ENCODE measurements around the gene ANAPC4. TPM values are rescaled to one million over a fixed set of nuclear protein-coding genes. Genes with fewer than 3 reads are reported as not detected.

ANAPC4 gene
- total RNA-seq, 6 experiments from 2014 or later, result 15.0 to 20.6 (median 17.2) TPM

DNA sequence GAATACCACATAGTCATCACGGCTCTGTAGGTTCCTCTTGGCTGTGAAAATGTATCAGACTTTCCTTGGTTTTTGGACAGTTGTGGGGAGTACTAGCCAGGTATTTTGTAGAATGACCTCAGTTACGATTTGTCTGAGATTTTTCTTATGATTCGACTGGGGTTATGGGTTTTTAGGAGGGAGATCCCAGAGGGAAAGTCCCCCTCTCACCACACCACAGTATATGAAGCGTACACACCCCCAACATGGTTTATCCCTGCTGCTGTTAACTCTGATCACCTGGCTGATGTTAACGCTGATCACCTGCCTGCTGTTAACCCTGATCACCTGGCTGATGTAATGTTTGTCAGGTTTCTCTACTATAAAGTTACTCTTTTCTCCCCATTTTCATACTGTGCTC is 72.6 kb downstream of the ANAPC4 start:
- Mint-ChIP-seq H3K4me3 (no peak overlapping the region), H3K27me3 (ENCODE audit: insufficient read depth) (peaks cover 14% of the 10 kb centered on the region), H3K9me3 (no peaks in the 10 kb centered on the region), H3K36me3 (ENCODE audit: low read depth) (no peaks in the 10 kb centered on the region), H3K27ac (peak overlapping the region; percentile 53; the same call in 1 of the 2 replicates), H3K4me1 (ENCODE audit: low read depth) (peaks cover 18% of the 10 kb centered on the region)
- no peak for TF ChIP-seq CTCF (IDR thresholded peaks at IDR 0.05)
- DNase-seq, result no peak

DNA sequence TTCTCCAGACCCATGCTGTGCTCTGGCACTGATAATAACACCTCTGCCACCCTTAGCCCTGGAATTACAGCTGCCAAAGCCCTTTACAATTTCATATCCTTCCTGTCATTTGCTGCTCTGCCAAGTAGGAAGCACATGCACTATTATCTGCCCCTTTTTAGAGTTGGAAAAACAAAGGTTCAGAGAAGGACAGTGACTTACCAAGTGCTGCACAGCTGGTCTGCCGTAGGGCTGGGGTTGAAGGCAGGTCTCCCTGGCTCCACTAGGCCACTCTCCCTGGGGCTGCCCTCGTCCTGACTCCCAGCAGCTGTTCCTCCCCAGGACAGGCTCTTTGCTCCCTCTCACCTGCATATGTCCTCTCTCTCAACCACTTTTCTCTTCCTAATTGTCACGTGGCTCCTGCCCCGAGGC is 73.4 kb downstream of the ANAPC4 start:
- H3K4me1 Mint-ChIP-seq (ENCODE audit: low read depth), result peaks cover 18% of the 10 kb centered on the region
- H3K27ac Mint-ChIP-seq, result no peak overlapping the region
- no peak overlapping the region for H3K4me3 Mint-ChIP-seq
- H3K36me3 Mint-ChIP-seq (ENCODE audit: low read depth), result no peaks in the 10 kb centered on the region
- H3K9me3 Mint-ChIP-seq, result no peaks in the 10 kb centered on the region
- TF ChIP-seq CTCF (IDR thresholded peaks at IDR 0.05), result no peak
- DNase-seq, result no peak
- H3K27me3 Mint-ChIP-seq (ENCODE audit: insufficient read depth), result peaks cover 19% of the 10 kb centered on the region

- Mint-ChIP-seq H3K4me3 (no peak overlapping the region), H3K9me3 (no peaks in the 10 kb centered on the region), H3K4me1 (ENCODE audit: low read depth) (peaks cover 23% of the 10 kb centered on the region), H3K27me3 (ENCODE audit: insufficient read depth) (peaks cover 21% of the 10 kb centered on the region), H3K36me3 (ENCODE audit: low read depth) (no peaks in the 10 kb centered on the region), H3K27ac (no peak overlapping the region)
- no peak for DNase-seq
- TF ChIP-seq CTCF (IDR thresholded peaks at IDR 0.05), result no peak
These were observed 74.6 kb downstream of the ANAPC4 start for GRCh38 chr4:25451676-25452075.

DNA sequence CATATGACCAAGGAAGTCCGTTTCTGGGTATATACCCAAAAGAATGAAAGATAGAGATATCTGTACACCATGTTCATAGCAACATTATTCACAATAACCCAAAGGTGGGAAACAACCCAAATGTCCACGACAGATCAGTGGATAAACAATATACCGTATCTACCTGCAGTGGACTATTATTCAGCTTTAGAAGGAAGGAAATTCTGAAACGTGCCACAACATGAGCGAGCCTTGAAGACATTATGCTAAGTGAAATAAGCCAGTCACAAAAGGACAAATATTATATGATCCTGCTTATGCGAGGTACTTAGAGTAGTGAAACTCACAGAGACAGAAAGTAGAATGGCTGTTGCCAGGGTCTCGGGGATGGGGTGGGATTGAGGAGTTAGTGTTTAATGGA is 75.0 kb downstream of the ANAPC4 start:
- Mint-ChIP-seq H3K9me3 (no peaks in the 10 kb centered on the region), H3K4me3 (no peak overlapping the region), H3K36me3 (ENCODE audit: low read depth) (no peaks in the 10 kb centered on the region), H3K27me3 (ENCODE audit: insufficient read depth) (peaks cover 19% of the 10 kb centered on the region), H3K27ac (no peak overlapping the region), H3K4me1 (ENCODE audit: low read depth) (peaks cover 27% of the 10 kb centered on the region)
- no peak for TF ChIP-seq CTCF (IDR thresholded peaks at IDR 0.05)
- DNase-seq, result no peak

DNA sequence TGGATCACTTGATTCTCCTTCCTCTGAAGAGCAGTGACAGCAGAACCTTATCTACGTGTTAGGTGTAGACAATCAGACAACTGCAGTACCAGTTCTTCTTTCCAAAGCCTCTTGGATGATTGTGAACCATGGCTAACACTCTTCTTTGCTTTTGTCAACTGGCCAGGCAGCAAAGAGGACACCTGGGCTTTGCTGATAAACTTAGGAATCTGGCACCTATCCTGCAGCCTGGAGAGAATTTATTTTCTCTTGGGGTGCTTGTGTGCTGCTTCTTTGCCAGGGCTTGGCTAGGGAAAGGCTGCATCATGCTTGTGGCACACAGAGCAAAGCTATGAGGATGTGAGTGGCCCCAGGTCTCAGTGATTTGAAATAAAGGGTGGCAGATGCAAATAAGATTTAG is 77.4 kb downstream of the ANAPC4 start:
- H3K27me3 Mint-ChIP-seq (ENCODE audit: insufficient read depth), result peaks cover 16% of the 10 kb centered on the region
- no peak overlapping the region for H3K4me3 Mint-ChIP-seq

More for the DNA sequence above, 77.4 kb downstream of the ANAPC4 start:
- Mint-ChIP-seq H3K27ac (no peak overlapping the region), H3K4me1 (ENCODE audit: low read depth) (peaks cover 24% of the 10 kb centered on the region), H3K36me3 (ENCODE audit: low read depth) (no peaks in the 10 kb centered on the region), H3K9me3 (no peaks in the 10 kb centered on the region)
- no peak for TF ChIP-seq CTCF (IDR thresholded peaks at IDR 0.05)
- no peak for DNase-seq
